B cell (primary cell): ENCODE data around the gene COL9A3. TPM values are rescaled to one million over a fixed set of nuclear protein-coding genes. Genes with fewer than 3 reads are reported as not detected.

Experiments used
- ATAC-seq: fragments of 200-7000 bp; cut with Tn5 transposase; one replicate; pipeline ENCODE4 v1.10.0; 2021; ENCODE audit warnings: low read depth, mild to moderate bottlenecking, moderate number of reproducible peaks, moderate library complexity
- CTCF ChIA-PET: fragments of 350-600 bp; sonication (Branson Sonifier 250); formaldehyde crosslinking; loops from one replicate; lab custom pipeline; 2021; ENCODE audit warnings: antibody characterized with exemption, inconsistent platforms; lab: Charles Lee
- POLR2A ChIA-PET: fragments of 350-600 bp; sonication (Branson Sonifier 250); formaldehyde crosslinking; loops from one replicate; lab custom pipeline; 2021; ENCODE audit warnings: antibody characterized with exemption; lab: Charles Lee
- DNase-seq: peaks from one replicate; pipeline ENCODE4 v3.0.0; 2013
- H2AFZ ChIP-seq: 2 replicates; pipeline ENCODE4 v1.6.1; 2012; ENCODE audit warnings: mild to moderate bottlenecking, low read depth, low read length; ENCODE audit not compliant: insufficient read depth, poor library complexity, severe bottlenecking
- H3K27ac ChIP-seq, 2 donors: 1 replicate in 1 of 2; 2 replicates in 1 of 2; pipeline ENCODE4 v1.5.1; 2012 to 2013; ENCODE audit warnings: low read length in 2 of 2, mild to moderate bottlenecking in 2 of 2, moderate library complexity in 1 of 2
- H3K27me3 ChIP-seq, 4 experiments: fragments of 200-600 bp in 1 of 4; sonication (generic) in 1 of 4; replicated peaks in 1 of 4; 1 replicate in 2 of 4; 2 replicates in 2 of 4; pipeline versions ENCODE4 v1.6.1 to v1.7.0; 2013 to 2016; ENCODE audit warnings: low read length in 3 of 4, mild to moderate bottlenecking in 2 of 4, mixed read lengths in 1 of 4, moderate library complexity in 1 of 4; ENCODE audit not compliant: insufficient read depth in 4 of 4, control insufficient read depth in 3 of 4; ENCODE audit errors: control extremely low read depth in 1 of 4
- H3K36me3 ChIP-seq, 2 experiments: replicated peaks in 1 of 2; 1 replicate in 1 of 2; 2 replicates in 1 of 2; pipeline versions ENCODE4 v1.6.1 to v1.7.1; 2013; ENCODE audit warnings: low read length in 1 of 2; ENCODE audit not compliant: insufficient read depth in 2 of 2, control insufficient read depth in 1 of 2; ENCODE audit errors: control extremely low read depth in 1 of 2, extremely low read depth in 1 of 2
- H3K4me1 ChIP-seq, 2 donors: fragments of 200-600 bp in 1 of 2; sonication (generic) in 1 of 2; 1 replicate in 1 of 2; 2 replicates in 1 of 2; pipeline versions ENCODE4 v1.5.1 to v1.6.1; 2013 to 2017; ENCODE audit warnings: low read length in 2 of 2; ENCODE audit not compliant: control insufficient read depth in 2 of 2, insufficient read depth in 2 of 2
- H3K4me2 ChIP-seq: replicated peaks from 2 replicates; pipeline ENCODE3; 2012; ENCODE audit warnings: mild to moderate bottlenecking, low read depth, low read length; ENCODE audit not compliant: poor library complexity, severe bottlenecking
- H3K4me3 ChIP-seq, 5 experiments: fragments of 200-600 bp in 1 of 5; sonication (generic) in 1 of 5; 1 replicate in 3 of 5; 2 replicates in 2 of 5; pipeline versions ENCODE4 v1.5.1 to v1.7.0; 2011 to 2016; ENCODE audit warnings: low read length in 4 of 5, mild to moderate bottlenecking in 4 of 5, low read depth in 2 of 5, control low read depth in 1 of 5, moderate library complexity in 1 of 5; ENCODE audit not compliant: insufficient read depth in 1 of 5; ENCODE audit errors: control extremely low read depth in 1 of 5, extremely low read depth in 1 of 5
- H3K79me2 ChIP-seq: fragments of 200-600 bp; sonication (generic); one replicate; pipeline ENCODE4 v1.6.0; 2016; ENCODE audit warnings: low read length; ENCODE audit not compliant: control insufficient read depth, insufficient read depth
- H3K9ac ChIP-seq: fragments of 200-600 bp; sonication (generic); 2 replicates; pipeline ENCODE4 v1.6.1; 2017; ENCODE audit warnings: mild to moderate bottlenecking, low read length, moderate library complexity
- H3K9me3 ChIP-seq, 3 donors: one replicate each; pipeline versions ENCODE4 v1.6.1 to v1.7.1; 2013; ENCODE audit warnings: low read length in 2 of 3; ENCODE audit not compliant: control insufficient read depth in 2 of 3, insufficient read depth in 1 of 3; ENCODE audit errors: control extremely low read depth in 1 of 3
- H4K20me1 ChIP-seq: 2 replicates; pipeline ENCODE4 v1.6.0; 2012; ENCODE audit warnings: mild to moderate bottlenecking, low read length; ENCODE audit not compliant: insufficient read depth, control insufficient read depth, poor library complexity, severe bottlenecking
- H3K27ac Mint-ChIP-seq: one replicate; pipeline ENCODE4 v1.8.0; 2021; ENCODE audit warnings: mixed read lengths
- H3K27me3 Mint-ChIP-seq: one replicate; pipeline ENCODE4 v1.8.0; 2021; ENCODE audit warnings: mixed read lengths
- H3K4me1 Mint-ChIP-seq: one replicate; pipeline ENCODE4 v1.8.0; 2021; ENCODE audit warnings: mixed read lengths
- H3K4me3 Mint-ChIP-seq: one replicate; pipeline ENCODE4 v1.8.0; 2021; ENCODE audit warnings: mixed read lengths
- H3K9me3 Mint-ChIP-seq: one replicate; pipeline ENCODE4 v1.8.0; 2022; ENCODE audit warnings: mixed read lengths; ENCODE audit not compliant: insufficient read depth
- CTCF ChIP-seq: fragments of 200-600 bp; IDR thresholded peaks from one replicate; pipeline ENCODE4 v1.8.0; 2022; ENCODE audit warnings: antibody characterized with exemption, mild to moderate bottlenecking
- EZH2 ChIP-seq: IDR thresholded peaks from 2 replicates; pipeline ENCODE4 v1.6.1; 2012; ENCODE audit warnings: borderline replicate concordance, low read depth, mild to moderate bottlenecking, moderate library complexity, low read length; ENCODE audit not compliant: insufficient read depth, poor library complexity, severe bottlenecking
- WGBS: methylation state at CpG from one replicate; pipeline ENCODE4 v1.1.5; 2013; ENCODE audit warnings: missing lambda C conversion rate; ENCODE audit not compliant: insufficient coverage; 5-methylcytosine and 5-hydroxymethylcytosine counted together
- intact Hi-C: fragments of 100-400 bp; cut with micrococcal nuclease; formaldehyde crosslinking; loops from one replicate; pipeline ENCODE4 v1.10.0; 2022
- polyA plus RNA-seq: library from polyadenylated mRNA; depleted of rRNA; stranded (reverse); fragments of >200 nt; gene quantifications from 2 replicates; pipeline ENCODE4 v1.2.3, GENCODE V29; 2012
- total RNA-seq, 2 donors: library from RNA; stranded (reverse); fragments of 120-200 nt in 1 of 2; gene quantifications; 1 replicate in 1 of 2; 2 replicates in 1 of 2; pipeline versions ENCODE4 v1.2.3 to v1.2.4, GENCODE V29; 2013 to 2022

The COL9A3 gene
- total and polyA plus RNA-seq, 2 donors (not counting 1 experiment from before 2014, with no cell fraction given), result 10.7 to 96.3 TPM

GRCh38 chr20:62885896-62886708 lies 69.3 kb downstream of the COL9A3 start:
- TF ChIP-seq EZH2, result no peak
- TF ChIP-seq CTCF, result no peak
- ChIA-PET POLR2A (interaction anchor here (0.6 kb wide), 1 partner anchor 82 kb away, joined by 5 read pairs; no protein-coding TSS in a partner anchor), CTCF (no interaction called here)
- Histone ChIP-seq H3K79me2 (no peaks in the 10 kb centered on the region), H3K9ac (no peak overlapping the region), H3K4me2 (no peak overlapping the region), H3K4me1 (no peaks in the 10 kb centered on the region), H3K27me3 (no peaks in the 10 kb centered on the region), H3K4me3 (no peak overlapping the region), H3K36me3 (peaks cover 2 to 58% of the 10 kb centered on the region in 2 experiments), H3K27ac (no peak overlapping the region), H3K9me3 (no peaks in the 10 kb centered on the region), H4K20me1 (peaks cover 21% of the 10 kb centered on the region), H2AFZ (no peak overlapping the region)
- H3K4me3 Mint-ChIP-seq, result no peak overlapping the region
- H3K27ac Mint-ChIP-seq, result no peak overlapping the region
- no peak for ATAC-seq
- no peaks in the 10 kb centered on the region for H3K4me1 Mint-ChIP-seq
- DNase-seq, result no peak
- no peaks in the 10 kb centered on the region for H3K9me3 Mint-ChIP-seq
- H3K27me3 Mint-ChIP-seq, result no peaks in the 10 kb centered on the region
- 86% methylated on average over 23 of the region's 23 CpGs for WGBS
- intact Hi-C loops, result no loop called here

GRCh38 chr20:62886709-62887058 lies 69.8 kb downstream of the COL9A3 start:
- Histone ChIP-seq H3K9ac (no peak overlapping the region), H3K9me3 (no peaks in the 10 kb centered on the region), H3K27me3 (no peaks in the 10 kb centered on the region), H3K4me2 (no peak overlapping the region), H4K20me1 (peaks cover 21% of the 10 kb centered on the region), H3K4me1 (no peaks in the 10 kb centered on the region), H2AFZ (no peak overlapping the region), H3K4me3 (no peak overlapping the region), H3K79me2 (no peaks in the 10 kb centered on the region), H3K27ac (no peak overlapping the region), H3K36me3 (peaks cover 2 to 58% of the 10 kb centered on the region in 2 experiments)
- WGBS, result 96% methylated on average over 5 of the region's 7 CpGs
- ChIA-PET CTCF (no interaction called here), POLR2A (interaction anchor here (0.6 kb wide), 1 partner anchor 83 kb away, joined by 5 read pairs; no protein-coding TSS in a partner anchor)
- Mint-ChIP-seq H3K9me3 (no peaks in the 10 kb centered on the region), H3K27me3 (no peaks in the 10 kb centered on the region), H3K4me3 (no peak overlapping the region), H3K4me1 (no peaks in the 10 kb centered on the region), H3K27ac (peak overlapping the region; percentile 15)
- no peak for ATAC-seq
- TF ChIP-seq CTCF, result no peak
- no peak for TF ChIP-seq EZH2
- DNase-seq, result no peak
- intact Hi-C loops, result no loop called here
